ENCODE data around the gene VSX2. TPM values are rescaled to one million over a fixed set of nuclear protein-coding genes. Genes with fewer than 3 reads are reported as not detected.
"Not testable (repeated sequence)": the region's sequence is repeated elsewhere in the genome, so short reads cannot be mapped to it uniquely, and the experiment has no call there.

The VSX2 gene
- polyA plus RNA-seq, 6 donors from 2014 or later, result not detected

- not testable (repeated sequence) for H3K4me1 Mint-ChIP-seq; ATAC-seq (ENCODE audit: low read depth in 2 of 2); DNase-seq; H3K9me3 Mint-ChIP-seq; H3K4me3 Mint-ChIP-seq; H3K36me3 Mint-ChIP-seq
- Mint-ChIP-seq H3K27me3 (peaks cover 4 to 26% (median 14%) of the 10 kb centered on the region in 3 donors), H3K27ac (peak overlapping the region in 1 of 6 donors; percentile 58)
Measured at GRCh38 chr14:74270382-74271177, 31.3 kb downstream of the VSX2 start.

DNA sequence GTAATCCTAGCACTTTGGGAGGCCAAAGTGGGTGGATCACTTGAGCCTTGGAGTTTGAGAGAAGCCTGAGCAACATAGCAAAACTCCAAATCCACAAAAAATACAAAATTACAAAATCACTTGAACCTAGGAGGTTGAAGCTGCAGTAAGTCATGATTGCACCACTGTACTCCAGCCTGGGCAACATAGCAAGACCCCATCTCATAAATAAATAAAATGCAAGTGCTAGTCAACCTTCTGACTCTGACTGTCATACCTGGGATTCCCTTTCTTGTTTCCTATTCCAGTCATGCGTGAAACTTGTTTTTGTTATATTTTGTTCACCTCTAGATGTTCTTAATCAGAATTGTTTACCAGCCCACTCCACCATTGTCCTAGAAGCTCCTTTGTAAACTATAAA is 32.1 kb downstream of the VSX2 start:
- H3K4me1 Mint-ChIP-seq, result no peaks in the 10 kb centered on the region
- H3K36me3 Mint-ChIP-seq, result no peaks in the 10 kb centered on the region
- ATAC-seq (ENCODE audit: low read depth in 2 of 2) (no peak), DNase-seq (no peak)
- peak overlapping the region in 1 of 6 donors; percentile 29 for H3K27ac Mint-ChIP-seq
- H3K27me3 Mint-ChIP-seq, result peaks cover 4 to 20% (median 7%) of the 10 kb centered on the region in 3 donors
- no peak overlapping the region for H3K4me3 Mint-ChIP-seq
- H3K9me3 Mint-ChIP-seq, result no peaks in the 10 kb centered on the region

- no peak for ATAC-seq (ENCODE audit: low read depth in 2 of 2)
Measured at GRCh38 chr14:74275241-74275841, 36.1 kb downstream of the VSX2 start.

DNA sequence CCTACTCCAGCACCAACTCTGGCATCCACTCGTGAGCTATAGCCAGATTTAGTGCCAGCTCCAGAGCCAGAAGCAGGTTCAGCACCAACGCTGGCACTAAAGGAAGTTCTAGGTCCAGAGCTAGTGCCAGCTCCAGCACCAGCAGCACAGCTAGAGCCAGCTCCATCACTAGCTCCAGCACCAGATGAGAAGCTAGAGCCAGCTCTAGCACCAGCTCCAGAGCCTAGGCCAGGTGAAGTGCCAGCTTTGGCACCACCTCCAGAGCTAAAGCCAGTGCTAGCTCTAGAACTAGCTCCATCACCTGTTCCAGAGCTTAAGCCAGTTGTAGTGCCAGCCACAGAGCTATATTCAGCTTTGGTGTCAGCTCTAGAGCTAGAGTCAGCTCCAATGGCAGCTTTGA is 38.8 kb downstream of the VSX2 start:
- no peak overlapping the region for H3K4me3 Mint-ChIP-seq
- DNase-seq (no peak), ATAC-seq (ENCODE audit: low read depth in 2 of 2) (no peak)
- H3K27me3 Mint-ChIP-seq, result no peaks in the 10 kb centered on the region
- H3K27ac Mint-ChIP-seq, result no peak overlapping the region
- peaks cover 16 to 33% of the 10 kb centered on the region in 2 donors for H3K36me3 Mint-ChIP-seq
- peaks cover 5 to 23% (median 11%) of the 10 kb centered on the region in 7 donors for H3K9me3 Mint-ChIP-seq
- H3K4me1 Mint-ChIP-seq, result peaks cover 5 to 10% (median 9%) of the 10 kb centered on the region in 3 donors

More at GRCh38 chr14:74275241-74275841, 36.1 kb downstream of the VSX2 start:
- H3K4me3 Mint-ChIP-seq, result no peak overlapping the region
- no peak overlapping the region for H3K27ac Mint-ChIP-seq
- no peak for DNase-seq
- H3K27me3 Mint-ChIP-seq, result peaks cover 4 to 13% (median 7%) of the 10 kb centered on the region in 3 donors
- H3K36me3 Mint-ChIP-seq, result peaks cover 10 to 13% of the 10 kb centered on the region in 2 donors
- H3K9me3 Mint-ChIP-seq, result peaks cover 3 to 16% (median 11%) of the 10 kb centered on the region in 7 donors
- H3K4me1 Mint-ChIP-seq, result peaks cover 5 to 9% (median 7%) of the 10 kb centered on the region in 3 donors

- no peaks in the 10 kb centered on the region for H3K27me3 Mint-ChIP-seq
- peaks cover 32 to 53% of the 10 kb centered on the region in 2 donors for H3K36me3 Mint-ChIP-seq
- H3K4me3 Mint-ChIP-seq, result no peak overlapping the region
- peaks cover 5 to 10% (median 9%) of the 10 kb centered on the region in 3 donors for H3K4me1 Mint-ChIP-seq
- peaks cover 5 to 23% (median 11%) of the 10 kb centered on the region in 7 donors for H3K9me3 Mint-ChIP-seq
- no peak for ATAC-seq (ENCODE audit: low read depth in 2 of 2)
- peak overlapping the region in 1 of 6 donors; percentile 38 for H3K27ac Mint-ChIP-seq
- DNase-seq, result no peak
Measured at GRCh38 chr14:74281069-74281468, 41.8 kb downstream of the VSX2 start.

- Mint-ChIP-seq H3K36me3 (peaks cover 25 to 38% of the 10 kb centered on the region in 2 donors), H3K27ac (peak overlapping the region in 2 of 6 donors; percentile 17 to 20)
Measured at GRCh38 chr14:74286736-74287135, 47.5 kb downstream of the VSX2 start.

GRCh38 chr14:74289801-74290200 is 50.6 kb downstream of the VSX2 start:
- H3K27ac Mint-ChIP-seq, result no peak overlapping the region
- no peaks in the 10 kb centered on the region for H3K27me3 Mint-ChIP-seq
- H3K4me1 Mint-ChIP-seq, result peaks cover 2 to 7% (median 5%) of the 10 kb centered on the region in 3 donors
- H3K36me3 Mint-ChIP-seq, result peaks cover 22 to 26% of the 10 kb centered on the region in 2 donors
- ATAC-seq (ENCODE audit: low read depth in 2 of 2), result no peak
- no peaks in the 10 kb centered on the region for H3K9me3 Mint-ChIP-seq
- no peak for DNase-seq
- H3K4me3 Mint-ChIP-seq, result no peak overlapping the region

More at GRCh38 chr14:74286736-74287135, 47.5 kb downstream of the VSX2 start:
- ATAC-seq (ENCODE audit: low read depth in 2 of 2) (no peak), DNase-seq (no peak)
- Mint-ChIP-seq H3K27me3 (no peaks in the 10 kb centered on the region), H3K4me3 (no peak overlapping the region), H3K9me3 (no peaks in the 10 kb centered on the region), H3K4me1 (peaks cover 0 to 6% (median 0%) of the 10 kb centered on the region in 3 donors)

- Mint-ChIP-seq H3K4me3 (no peak overlapping the region), H3K27ac (peak overlapping the region in 2 of 6 donors; percentile 27 to 65), H3K4me1 (peaks cover 2 to 7% (median 5%) of the 10 kb centered on the region in 3 donors), H3K9me3 (no peaks in the 10 kb centered on the region), H3K27me3 (no peaks in the 10 kb centered on the region), H3K36me3 (peaks cover 22 to 24% of the 10 kb centered on the region in 2 donors)
- ATAC-seq (ENCODE audit: low read depth in 2 of 2) (no peak), DNase-seq (no peak)
Measured at GRCh38 chr14:74290415-74290814, 51.2 kb downstream of the VSX2 start.

DNA sequence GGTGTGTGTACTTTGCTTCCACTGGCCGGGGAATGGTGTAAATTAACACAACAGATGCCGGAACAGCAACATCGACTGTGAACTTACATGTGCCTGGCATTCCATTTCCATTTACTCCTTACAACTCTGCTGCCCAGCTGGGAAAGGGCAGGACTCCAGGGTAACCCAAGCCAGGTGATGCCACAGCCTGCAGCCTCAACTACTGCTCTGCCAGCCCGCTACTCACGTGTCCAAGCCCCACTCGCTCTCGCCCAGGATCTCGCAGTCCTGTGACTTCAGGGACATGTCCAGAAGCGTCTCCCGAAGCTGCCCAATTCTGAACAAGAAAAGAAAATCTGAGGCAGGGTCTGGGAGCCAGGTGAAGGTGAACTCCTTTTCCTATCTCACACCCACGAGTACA is 52.8 kb downstream of the VSX2 start:
- no peaks in the 10 kb centered on the region for H3K27me3 Mint-ChIP-seq
- ATAC-seq (ENCODE audit: low read depth in 2 of 2), result no peak
- H3K27ac Mint-ChIP-seq, result peak overlapping the region in 1 of 6 donors; percentile 67
- no peak for DNase-seq
- no peak overlapping the region for H3K4me3 Mint-ChIP-seq
- H3K9me3 Mint-ChIP-seq, result no peaks in the 10 kb centered on the region
- peaks cover 9 to 18% of the 10 kb centered on the region in 2 donors for H3K36me3 Mint-ChIP-seq
- peaks cover 2 to 7% (median 5%) of the 10 kb centered on the region in 3 donors for H3K4me1 Mint-ChIP-seq

DNA sequence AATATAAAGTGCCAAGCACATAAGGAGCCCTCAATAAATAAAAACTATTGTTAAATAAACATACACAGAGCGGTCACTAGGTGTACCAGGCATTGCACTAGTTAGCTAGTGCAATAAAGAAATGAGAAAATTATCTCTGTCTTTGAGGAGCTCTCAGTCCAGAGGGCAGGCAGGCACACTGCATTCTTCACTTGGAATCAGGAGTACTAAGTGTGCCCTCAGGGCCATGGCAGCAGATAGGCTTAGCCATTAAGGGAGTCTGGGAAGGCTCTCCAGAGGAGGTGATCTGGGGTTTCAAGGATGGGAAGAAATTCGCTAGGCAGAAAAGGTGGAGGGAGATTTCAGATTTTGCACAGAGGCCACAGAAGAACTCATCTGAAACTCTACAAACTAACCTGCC is 54.4 kb downstream of the VSX2 start:
- Mint-ChIP-seq H3K9me3 (no peaks in the 10 kb centered on the region), H3K4me3 (no peak overlapping the region), H3K27me3 (no peaks in the 10 kb centered on the region), H3K27ac (no peak overlapping the region), H3K36me3 (peaks cover 10 to 21% of the 10 kb centered on the region in 2 donors), H3K4me1 (peaks cover 2 to 7% (median 6%) of the 10 kb centered on the region in 3 donors)
- DNase-seq (no peak), ATAC-seq (ENCODE audit: low read depth in 2 of 2) (no peak)

GRCh38 chr14:74296037-74296467 is 56.8 kb downstream of the VSX2 start:
- no peak overlapping the region for H3K4me3 Mint-ChIP-seq
- H3K27me3 Mint-ChIP-seq, result no peaks in the 10 kb centered on the region
- H3K36me3 Mint-ChIP-seq, result peaks cover 18 to 29% of the 10 kb centered on the region in 2 donors
- ATAC-seq (ENCODE audit: low read depth in 2 of 2) (no peak), DNase-seq (no peak)
- peaks cover 11 to 18% (median 12%) of the 10 kb centered on the region in 3 donors for H3K4me1 Mint-ChIP-seq
- no peaks in the 10 kb centered on the region for H3K9me3 Mint-ChIP-seq
- H3K27ac Mint-ChIP-seq, result no peak overlapping the region

GRCh38 chr14:74297986-74298385 is 58.7 kb downstream of the VSX2 start:
- Mint-ChIP-seq H3K9me3 (no peaks in the 10 kb centered on the region), H3K4me3 (no peak overlapping the region), H3K27me3 (no peaks in the 10 kb centered on the region), H3K36me3 (peaks cover 9 to 18% of the 10 kb centered on the region in 2 donors), H3K27ac (peak overlapping the region in 1 of 6 donors; percentile 66), H3K4me1 (peaks cover 20 to 37% (median 26%) of the 10 kb centered on the region in 3 donors)
- DNase-seq (no peak), ATAC-seq (ENCODE audit: low read depth in 2 of 2) (no peak)

DNA sequence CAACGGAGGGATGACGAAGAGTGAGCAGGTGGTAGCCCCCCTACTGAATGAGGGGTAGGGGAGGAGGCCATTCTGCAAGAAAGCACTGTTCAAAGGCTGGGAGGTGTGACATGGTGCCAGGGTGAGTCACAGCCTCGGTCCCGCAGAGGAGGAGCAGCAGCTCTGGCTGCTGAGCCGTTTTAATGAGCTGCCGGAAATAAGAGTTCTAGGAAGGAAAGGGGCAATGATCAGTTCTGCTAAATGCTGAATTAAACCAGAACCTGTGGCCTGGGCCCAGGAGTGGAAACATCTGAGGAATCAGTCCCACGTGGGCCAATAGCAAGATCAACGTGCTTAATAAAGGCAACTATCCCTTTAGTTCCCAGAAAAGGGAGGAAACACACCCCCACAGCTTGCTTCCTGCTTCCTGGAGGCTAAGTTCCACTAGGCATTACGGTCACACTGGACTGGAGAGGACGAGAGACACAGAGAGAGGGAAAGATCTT is 59.9 kb downstream of the VSX2 start:
- DNase-seq (no peak), ATAC-seq (ENCODE audit: low read depth in 2 of 2) (no peak)
- peaks cover 25 to 37% (median 32%) of the 10 kb centered on the region in 3 donors for H3K4me1 Mint-ChIP-seq
- no peaks in the 10 kb centered on the region for H3K9me3 Mint-ChIP-seq
- no peaks in the 10 kb centered on the region for H3K27me3 Mint-ChIP-seq
- H3K36me3 Mint-ChIP-seq, result peaks cover 9 to 18% of the 10 kb centered on the region in 2 donors
- peak overlapping the region in 1 of 8 donors; percentile 70 for H3K4me3 Mint-ChIP-seq
- peak overlapping the region in 1 of 6 donors; percentile 51 for H3K27ac Mint-ChIP-seq
